ENCODE results near the gene KRTAP12-4.

The KRTAP12-4 gene

GRCh38 chr21:44614961-44615391 lies 39.5 kb downstream of the KRTAP12-4 start:
- ChIA-PET POLR2A (no interaction called here), CTCF (no interaction called here)
- no peak for DNase-seq

GRCh38 chr21:44614161-44614631 lies 40.3 kb downstream of the KRTAP12-4 start:
- 93% methylated on average over 17 of the region's 20 CpGs for WGBS (ENCODE audit: insufficient coverage)
- H3K4me1 ChIP-seq (ENCODE audit: control extremely low read depth in 1 of 4, control insufficient read depth in 4 of 4, insufficient read depth in 4 of 4, low read length in 3 of 4), result no peaks in the 10 kb centered on the region
- peaks cover 0 to 20% (median 6%) of the 10 kb centered on the region in 5 experiments for H3K9me3 ChIP-seq (ENCODE audit: control extremely low read depth in 1 of 5, control insufficient read depth in 4 of 5, insufficient read depth in 2 of 5, low read depth in 1 of 5, low read length in 4 of 5)
- no peaks in the 10 kb centered on the region for H3K36me3 ChIP-seq (ENCODE audit: control insufficient read depth in 4 of 4, insufficient read depth in 4 of 4, low read length in 3 of 4)
- ChIA-PET CTCF (no interaction called here), POLR2A (no interaction called here)
- no peaks in the 10 kb centered on the region for H3K27me3 ChIP-seq (replicated peaks in 2 of 5; ENCODE audit: control insufficient read depth in 4 of 5, insufficient read depth in 5 of 5, low read length in 4 of 5)
- no peak for DNase-seq
- H3K27ac ChIP-seq (ENCODE audit: insufficient read depth in 1 of 2, low read depth in 1 of 2, low read length in 2 of 2, poor library complexity in 1 of 2, severe bottlenecking in 2 of 2), result no peak overlapping the region
- no peak overlapping the region for H3K4me3 ChIP-seq (ENCODE audit: control insufficient read depth in 1 of 7, extremely low read depth in 1 of 7, insufficient read depth in 4 of 7, low read depth in 2 of 7, low read length in 6 of 7)

More at GRCh38 chr21:44614961-44615391, 39.5 kb downstream of the KRTAP12-4 start:
- no peak overlapping the region for H3K4me3 ChIP-seq (ENCODE audit: control insufficient read depth in 1 of 7, extremely low read depth in 1 of 7, insufficient read depth in 4 of 7, low read depth in 2 of 7, low read length in 6 of 7)
- peaks cover 0 to 15% (median 8%) of the 10 kb centered on the region in 5 experiments for H3K9me3 ChIP-seq (ENCODE audit: control extremely low read depth in 1 of 5, control insufficient read depth in 4 of 5, insufficient read depth in 2 of 5, low read depth in 1 of 5, low read length in 4 of 5)
- H3K27ac ChIP-seq (ENCODE audit: insufficient read depth in 1 of 2, low read depth in 1 of 2, low read length in 2 of 2, poor library complexity in 1 of 2, severe bottlenecking in 2 of 2), result no peak overlapping the region
- peaks cover 0 to 2% (median 0%) of the 10 kb centered on the region in 5 experiments for H3K27me3 ChIP-seq (replicated peaks in 2 of 5; ENCODE audit: control insufficient read depth in 4 of 5, insufficient read depth in 5 of 5, low read length in 4 of 5)
- no peaks in the 10 kb centered on the region for H3K36me3 ChIP-seq (ENCODE audit: control insufficient read depth in 4 of 4, insufficient read depth in 4 of 4, low read length in 3 of 4)
- H3K4me1 ChIP-seq (ENCODE audit: control extremely low read depth in 1 of 4, control insufficient read depth in 4 of 4, insufficient read depth in 4 of 4, low read length in 3 of 4), result no peaks in the 10 kb centered on the region
- WGBS (ENCODE audit: insufficient coverage), result 95% methylated on average over 24 of the region's 28 CpGs

- CTCF ChIA-PET, result no interaction called here
- POLR2A ChIA-PET, result no interaction called here
Measured at GRCh38 chr21:44613386-44614155, 40.9 kb downstream of the KRTAP12-4 start.

GRCh38 chr21:44612669-44613229 lies 41.7 kb downstream of the KRTAP12-4 start:
- CTCF ChIA-PET, result no interaction called here
- H3K27me3 ChIP-seq (replicated peaks in 2 of 5; ENCODE audit: control insufficient read depth in 4 of 5, insufficient read depth in 5 of 5, low read length in 4 of 5), result no peaks in the 10 kb centered on the region
- no peaks in the 10 kb centered on the region for H3K4me1 ChIP-seq (ENCODE audit: control extremely low read depth in 1 of 4, control insufficient read depth in 4 of 4, insufficient read depth in 4 of 4, low read length in 3 of 4)
- H3K27ac ChIP-seq (ENCODE audit: insufficient read depth in 1 of 2, low read depth in 1 of 2, low read length in 2 of 2, poor library complexity in 1 of 2, severe bottlenecking in 2 of 2), result no peak overlapping the region
- peaks cover 0 to 18% (median 6%) of the 10 kb centered on the region in 5 experiments for H3K9me3 ChIP-seq (ENCODE audit: control extremely low read depth in 1 of 5, control insufficient read depth in 4 of 5, insufficient read depth in 2 of 5, low read depth in 1 of 5, low read length in 4 of 5)
- DNase-seq, result no peak
- POLR2A ChIA-PET, result no interaction called here
- H3K36me3 ChIP-seq (ENCODE audit: control insufficient read depth in 4 of 4, insufficient read depth in 4 of 4, low read length in 3 of 4), result no peaks in the 10 kb centered on the region
- H3K4me3 ChIP-seq (ENCODE audit: control insufficient read depth in 1 of 7, extremely low read depth in 1 of 7, insufficient read depth in 4 of 7, low read depth in 2 of 7, low read length in 6 of 7), result no peak overlapping the region
- 87% methylated on average over 8 of the region's 13 CpGs for WGBS (ENCODE audit: insufficient coverage)

More at GRCh38 chr21:44613386-44614155, 40.9 kb downstream of the KRTAP12-4 start:
- H3K4me1 ChIP-seq (ENCODE audit: control extremely low read depth in 1 of 4, control insufficient read depth in 4 of 4, insufficient read depth in 4 of 4, low read length in 3 of 4), result no peaks in the 10 kb centered on the region
- H3K9me3 ChIP-seq (ENCODE audit: control extremely low read depth in 1 of 5, control insufficient read depth in 4 of 5, insufficient read depth in 2 of 5, low read depth in 1 of 5, low read length in 4 of 5), result peaks cover 0 to 18% (median 6%) of the 10 kb centered on the region in 5 experiments
- no peak overlapping the region for H3K4me3 ChIP-seq (ENCODE audit: control insufficient read depth in 1 of 7, extremely low read depth in 1 of 7, insufficient read depth in 4 of 7, low read depth in 2 of 7, low read length in 6 of 7)
- no peak for DNase-seq
- WGBS (ENCODE audit: insufficient coverage), result 97% methylated on average over 20 of the region's 26 CpGs
- H3K27ac ChIP-seq (ENCODE audit: insufficient read depth in 1 of 2, low read depth in 1 of 2, low read length in 2 of 2, poor library complexity in 1 of 2, severe bottlenecking in 2 of 2), result no peak overlapping the region
- no peaks in the 10 kb centered on the region for H3K27me3 ChIP-seq (replicated peaks in 2 of 5; ENCODE audit: control insufficient read depth in 4 of 5, insufficient read depth in 5 of 5, low read length in 4 of 5)
- no peaks in the 10 kb centered on the region for H3K36me3 ChIP-seq (ENCODE audit: control insufficient read depth in 4 of 4, insufficient read depth in 4 of 4, low read length in 3 of 4)

GRCh38 chr21:44612029-44612486 lies 42.4 kb downstream of the KRTAP12-4 start, which contains the start of gene KRTAP10-8:
KRTAP10-8 (plus strand) TSS chr21:44612079; CDS start chr21:44612101, 22 bp downstream.
- peaks cover 0 to 2% (median 0%) of the 10 kb centered on the region in 5 experiments for H3K27me3 ChIP-seq (replicated peaks in 2 of 5; ENCODE audit: control insufficient read depth in 4 of 5, insufficient read depth in 5 of 5, low read length in 4 of 5)
- no peak for DNase-seq
- ChIA-PET POLR2A (no interaction called here), CTCF (no interaction called here)
- peaks cover 0 to 18% (median 6%) of the 10 kb centered on the region in 5 experiments for H3K9me3 ChIP-seq (ENCODE audit: control extremely low read depth in 1 of 5, control insufficient read depth in 4 of 5, insufficient read depth in 2 of 5, low read depth in 1 of 5, low read length in 4 of 5)
- no peaks in the 10 kb centered on the region for H3K36me3 ChIP-seq (ENCODE audit: control insufficient read depth in 4 of 4, insufficient read depth in 4 of 4, low read length in 3 of 4)
- no peak within 1 kb of the TSS for H3K27ac ChIP-seq (ENCODE audit: insufficient read depth in 1 of 2, low read depth in 1 of 2, low read length in 2 of 2, poor library complexity in 1 of 2, severe bottlenecking in 2 of 2)
- no peak within 1 kb of the TSS for H3K4me3 ChIP-seq (ENCODE audit: control insufficient read depth in 1 of 7, extremely low read depth in 1 of 7, insufficient read depth in 4 of 7, low read depth in 2 of 7, low read length in 6 of 7)
- WGBS (ENCODE audit: insufficient coverage), result 96% methylated on average over 6 of the region's 8 CpGs
- H3K4me1 ChIP-seq (ENCODE audit: control extremely low read depth in 1 of 4, control insufficient read depth in 4 of 4, insufficient read depth in 4 of 4, low read length in 3 of 4), result no peaks in the 10 kb centered on the region

GRCh38 chr21:44611551-44611950 lies 42.9 kb downstream of the KRTAP12-4 start:
- no peaks in the 10 kb centered on the region for H3K4me1 ChIP-seq (ENCODE audit: control extremely low read depth in 1 of 4, control insufficient read depth in 4 of 4, insufficient read depth in 4 of 4, low read length in 3 of 4)
- no peak overlapping the region for H3K4me3 ChIP-seq (ENCODE audit: control insufficient read depth in 1 of 7, extremely low read depth in 1 of 7, insufficient read depth in 4 of 7, low read depth in 2 of 7, low read length in 6 of 7)
- peaks cover 0 to 2% (median 0%) of the 10 kb centered on the region in 5 experiments for H3K27me3 ChIP-seq (replicated peaks in 2 of 5; ENCODE audit: control insufficient read depth in 4 of 5, insufficient read depth in 5 of 5, low read length in 4 of 5)
- no peak for DNase-seq
- POLR2A ChIA-PET, result no interaction called here
- 96% methylated on average over 4 of the region's 4 CpGs for WGBS (ENCODE audit: insufficient coverage)
- H3K27ac ChIP-seq (ENCODE audit: insufficient read depth in 1 of 2, low read depth in 1 of 2, low read length in 2 of 2, poor library complexity in 1 of 2, severe bottlenecking in 2 of 2), result no peak overlapping the region
- H3K36me3 ChIP-seq (ENCODE audit: control insufficient read depth in 4 of 4, insufficient read depth in 4 of 4, low read length in 3 of 4), result no peaks in the 10 kb centered on the region
- peaks cover 0 to 20% (median 6%) of the 10 kb centered on the region in 5 experiments for H3K9me3 ChIP-seq (ENCODE audit: control extremely low read depth in 1 of 5, control insufficient read depth in 4 of 5, insufficient read depth in 2 of 5, low read depth in 1 of 5, low read length in 4 of 5)
- CTCF ChIA-PET, result no interaction called here
